Myocyte (in vitro differentiated cells): ENCODE measurements around the gene SLC12A9. TPM values are rescaled to one million over a fixed set of nuclear protein-coding genes. Genes with fewer than 3 reads are reported as not detected.

Source experiments
- DNase-seq: peaks from one replicate; pipeline ENCODE4 v3.0.0-alpha.2; 2012; ENCODE audit warnings: low read depth
- total RNA-seq: library from RNA; depleted of rRNA; stranded (reverse); fragments of >200 nt; gene quantifications from 2 replicates; pipeline ENCODE4 v1.2.3, GENCODE V29; 2014

Gene SLC12A9
- total RNA-seq, 1 donor from 2014 or later: 13.4 TPM

DNA sequence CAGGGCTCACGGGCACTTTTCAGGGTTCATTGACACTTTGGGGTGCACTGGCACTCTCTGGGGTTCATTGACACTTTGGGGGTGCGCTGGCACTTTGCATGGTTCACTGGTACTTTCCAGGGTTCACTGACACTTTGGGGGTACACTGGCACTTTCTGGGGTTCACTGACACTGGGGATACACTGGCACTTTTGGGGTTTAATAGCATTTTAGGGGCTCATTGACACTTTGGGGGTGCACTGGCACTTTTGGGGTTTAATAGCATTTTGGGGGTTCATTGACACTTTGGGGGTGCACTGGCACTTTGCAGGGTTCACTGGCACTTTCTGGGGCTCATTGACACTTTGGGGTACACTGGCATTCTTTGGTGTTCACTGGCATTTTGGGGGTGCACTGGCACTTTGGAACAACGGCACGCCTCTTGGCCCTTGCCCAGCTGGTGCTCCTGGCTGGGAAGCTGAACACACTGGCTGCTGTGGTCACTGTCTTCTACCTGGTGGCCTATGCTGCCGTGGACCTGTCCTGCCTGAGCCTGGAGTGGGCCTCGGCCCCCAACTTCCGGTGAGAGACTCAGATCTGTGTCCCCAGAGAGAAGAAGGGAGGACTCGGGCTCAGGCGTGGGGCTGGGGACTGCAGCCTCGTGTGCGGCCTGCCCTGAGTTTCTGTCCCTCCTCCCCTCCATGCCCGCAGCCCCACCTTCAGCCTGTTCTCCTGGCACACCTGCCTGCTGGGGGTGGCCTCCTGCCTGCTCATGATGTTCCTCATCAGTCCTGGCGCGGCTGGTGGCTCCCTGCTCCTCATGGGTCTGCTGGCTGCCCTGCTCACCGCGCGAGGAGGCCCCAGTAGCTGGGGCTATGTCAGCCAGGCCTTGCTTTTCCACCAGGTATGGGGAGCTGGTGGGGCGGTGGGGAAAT is 8.4 kb downstream of the SLC12A9 start:
- no peak for DNase-seq

DNA sequence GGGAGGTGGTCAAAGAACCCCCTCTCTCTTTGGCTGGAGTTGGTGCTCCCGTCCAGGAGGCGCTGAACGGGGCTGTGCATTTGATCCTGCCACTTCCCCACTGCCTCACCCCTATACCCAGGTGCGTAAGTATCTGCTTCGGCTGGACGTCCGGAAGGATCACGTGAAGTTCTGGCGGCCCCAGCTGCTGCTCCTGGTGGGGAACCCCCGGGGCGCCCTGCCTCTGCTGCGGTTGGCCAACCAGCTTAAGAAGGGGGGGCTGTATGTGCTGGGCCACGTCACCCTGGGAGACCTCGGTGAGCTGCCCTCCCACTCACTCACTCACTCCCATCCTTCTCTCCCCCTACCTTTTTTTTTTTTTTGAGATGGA is 9.1 kb downstream of the SLC12A9 start:
- DNase-seq: no peak

DNA sequence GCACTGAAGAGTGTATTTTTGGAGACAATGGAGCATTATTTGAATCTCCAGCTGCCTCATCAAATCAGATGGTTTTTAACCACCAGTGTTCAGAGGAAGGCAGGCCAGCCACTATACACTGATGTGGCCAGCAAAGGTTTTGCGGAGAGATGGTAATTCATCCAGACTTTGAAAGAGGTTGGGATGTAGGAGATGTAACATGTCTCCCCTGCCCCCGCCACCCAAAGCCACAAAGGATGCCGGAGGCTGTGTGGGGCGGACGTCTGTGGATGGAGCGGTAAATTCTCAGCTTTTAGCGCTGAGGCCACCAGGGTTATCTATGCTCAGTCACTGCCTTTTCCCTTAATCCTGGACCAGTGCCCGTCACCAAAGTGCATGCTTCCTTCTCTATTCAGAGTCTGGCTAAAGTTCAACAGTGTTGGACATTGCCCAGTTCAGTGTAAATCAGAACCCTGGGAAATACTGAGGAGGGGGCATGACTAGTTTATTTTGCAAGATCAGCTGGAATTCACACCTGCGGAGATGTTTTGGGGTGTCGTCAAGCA is 11.0 kb downstream of the SLC12A9 start:
- DNase-seq: peak; percentile 61

DNA sequence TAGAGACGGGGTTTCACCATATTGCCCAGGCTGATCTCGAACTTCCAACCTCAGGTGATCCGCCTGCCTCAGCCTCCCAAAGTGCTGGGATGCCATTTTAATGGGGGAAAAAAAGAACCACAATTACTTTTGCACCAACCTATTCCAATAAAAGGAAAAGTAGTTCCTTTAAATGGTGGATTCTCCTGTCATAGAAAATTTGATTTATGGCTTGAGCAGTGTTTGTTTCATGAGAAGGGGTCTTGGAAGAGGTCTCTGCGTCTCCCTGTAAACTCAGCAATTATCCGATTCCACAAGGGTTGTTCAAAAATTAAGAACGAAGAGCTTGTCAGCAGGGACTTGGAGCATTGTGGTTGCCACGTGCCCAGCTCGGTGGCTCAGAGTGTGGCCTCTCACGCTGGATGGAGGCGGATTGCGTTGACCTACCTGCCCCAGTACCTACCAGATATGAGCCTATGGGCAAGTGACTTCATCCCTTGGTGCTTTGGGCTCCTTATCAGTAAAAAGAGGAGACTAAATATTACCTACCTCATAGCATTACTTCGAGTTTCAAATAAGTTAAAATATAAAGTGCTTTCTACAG is 11.8 kb downstream of the SLC12A9 start:
- DNase-seq: no peak

DNA sequence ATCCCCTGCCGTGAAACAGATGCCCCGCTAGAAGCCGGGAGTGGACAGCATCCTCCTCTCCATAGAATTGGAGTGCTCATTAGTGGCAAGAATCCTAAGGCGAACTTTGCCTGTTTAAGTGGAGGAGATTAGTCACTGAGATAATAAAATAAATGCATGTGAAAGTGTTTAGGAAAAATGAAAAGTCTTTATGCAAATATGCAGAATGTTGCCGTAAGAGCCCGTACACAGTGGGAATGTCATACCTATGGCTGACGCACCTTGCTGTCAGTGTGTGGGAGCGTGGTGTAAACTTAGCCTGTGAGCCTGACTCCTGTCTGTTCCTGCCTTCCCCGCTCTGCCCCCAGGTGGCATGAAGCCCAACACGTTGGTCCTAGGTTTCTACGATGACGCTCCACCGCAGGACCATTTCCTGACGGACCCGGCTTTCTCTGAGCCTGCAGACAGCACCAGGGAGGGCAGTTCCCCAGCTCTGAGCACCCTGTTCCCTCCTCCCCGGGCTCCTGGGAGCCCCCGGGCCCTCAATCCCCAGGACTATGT is 12.9 kb downstream of the SLC12A9 start:
- no peak for DNase-seq

DNA sequence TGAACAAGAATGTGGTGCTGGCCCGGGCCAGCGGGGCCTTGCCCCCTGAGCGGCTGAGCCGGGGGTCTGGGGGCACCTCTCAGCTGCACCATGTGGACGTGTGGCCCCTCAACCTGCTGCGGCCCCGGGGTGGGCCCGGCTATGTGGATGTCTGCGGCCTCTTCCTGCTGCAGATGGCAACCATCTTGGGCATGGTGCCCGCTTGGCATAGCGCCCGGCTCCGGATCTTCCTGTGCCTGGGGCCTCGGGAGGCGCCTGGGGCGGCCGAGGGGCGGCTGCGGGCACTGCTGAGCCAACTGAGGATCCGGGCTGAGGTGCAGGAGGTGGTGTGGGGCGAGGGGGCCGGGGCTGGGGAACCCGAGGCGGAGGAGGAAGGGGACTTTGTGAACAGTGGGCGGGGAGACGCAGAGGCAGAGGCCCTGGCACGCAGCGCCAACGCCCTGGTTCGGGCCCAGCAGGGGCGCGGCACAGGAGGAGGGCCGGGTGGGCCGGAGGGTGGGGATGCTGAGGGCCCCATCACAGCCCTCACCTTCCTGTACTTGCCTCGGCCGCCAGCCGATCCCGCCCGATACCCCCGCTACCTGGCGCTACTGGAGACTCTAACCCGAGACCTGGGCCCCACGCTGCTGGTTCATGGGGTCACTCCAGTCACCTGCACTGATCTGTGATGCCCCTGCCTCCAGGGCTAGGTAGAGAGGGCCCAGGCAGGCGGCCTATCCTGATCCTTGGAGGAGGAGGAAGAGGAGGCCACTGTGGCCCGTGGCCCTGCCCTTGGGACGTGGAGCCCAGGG is 13.6 kb downstream of the SLC12A9 start:
- peak; percentile 84 for DNase-seq

DNA sequence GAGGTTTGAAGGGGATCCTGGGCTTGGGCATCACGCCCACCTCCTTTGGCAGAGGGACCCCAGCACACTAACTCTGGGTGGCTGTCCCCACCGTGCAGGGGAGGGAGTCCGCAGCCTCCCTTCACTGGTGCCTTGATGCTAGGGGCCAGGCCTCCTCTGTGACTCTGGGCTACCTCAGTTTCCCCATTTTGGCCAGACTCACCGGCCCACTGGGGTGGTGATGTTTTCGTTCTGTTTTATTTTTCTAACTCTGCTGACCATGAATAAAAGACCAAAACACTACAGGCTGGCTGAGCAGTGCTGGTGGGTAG is 14.2 kb downstream of the SLC12A9 start:
- no peak for DNase-seq

DNA sequence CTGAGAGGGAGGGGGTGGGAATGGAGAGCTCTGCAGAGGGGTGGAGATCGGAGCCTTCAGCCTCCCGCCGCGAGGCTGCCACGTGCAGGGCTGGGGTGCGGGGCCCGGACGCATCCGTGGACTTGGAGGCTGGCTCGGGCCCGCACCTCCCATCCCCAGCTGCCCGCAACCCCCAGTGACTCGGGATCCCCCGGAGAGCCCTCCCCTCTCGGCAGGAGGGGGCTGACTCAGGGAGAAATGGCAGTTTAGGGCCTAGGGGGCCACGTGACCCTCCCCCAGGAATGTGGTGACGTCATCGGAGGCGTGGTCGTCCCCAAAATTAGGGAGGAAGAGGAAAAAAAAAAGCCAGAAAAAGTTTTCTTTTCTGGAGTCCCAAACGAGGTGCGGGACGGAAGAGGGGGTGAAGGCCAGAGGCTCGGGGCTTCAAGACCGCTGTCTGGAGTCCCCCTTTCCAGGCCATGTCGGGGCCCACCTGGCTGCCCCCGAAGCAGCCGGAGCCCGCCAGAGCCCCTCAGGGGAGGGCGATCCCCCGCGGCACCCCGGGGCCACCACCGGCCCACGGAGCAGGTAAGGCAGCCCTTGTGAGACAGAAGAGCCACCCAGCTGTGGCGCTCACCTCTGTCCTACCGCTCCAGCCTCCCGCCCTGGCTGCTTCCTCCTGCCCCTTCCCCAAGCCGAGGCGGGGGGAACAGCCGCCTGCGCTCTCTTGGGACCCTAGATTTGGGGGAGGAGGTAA is 14.7 kb downstream of the SLC12A9 start, which contains the start of gene TRIP6:
Gene TRIP6, plus strand, starts transcription at position 348 of the 736 bp plus-strand sequence. Its CDS starts 111 bp downstream, at position 459.
- peak; percentile 97 for DNase-seq

DNA sequence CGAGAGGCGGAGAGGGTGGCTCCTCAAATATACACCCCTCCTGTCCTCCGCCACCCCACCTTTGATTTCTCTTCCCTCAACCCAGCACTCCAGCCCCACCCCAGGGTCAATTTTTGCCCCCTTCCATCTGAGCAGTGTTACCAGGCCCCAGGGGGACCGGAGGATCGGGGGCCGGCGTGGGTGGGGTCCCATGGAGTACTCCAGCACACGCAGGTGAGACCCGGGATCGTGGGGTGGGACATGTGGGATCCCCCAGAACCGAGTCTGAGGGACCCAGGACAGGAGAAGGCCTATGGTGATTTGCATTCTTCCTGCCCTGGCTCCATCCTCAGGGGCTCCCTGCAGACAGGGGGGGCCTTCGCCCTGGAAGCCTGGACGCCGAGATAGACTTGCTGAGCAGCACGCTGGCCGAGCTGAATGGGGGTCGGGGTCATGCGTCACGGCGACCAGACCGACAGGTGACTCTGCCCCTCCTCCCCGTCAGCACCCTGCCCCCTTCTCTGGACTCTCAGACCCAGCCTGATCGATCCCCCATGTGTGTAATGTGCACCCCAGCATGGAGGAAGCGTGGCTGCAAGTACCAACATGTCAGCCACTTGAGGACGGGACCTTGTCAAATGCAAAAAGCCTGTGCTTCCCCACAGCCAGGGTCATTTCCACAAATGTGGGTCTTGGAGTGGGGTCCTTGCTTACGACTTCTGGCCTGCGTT is 15.4 kb downstream of the SLC12A9 start:
- peak; percentile 27 for DNase-seq

DNA sequence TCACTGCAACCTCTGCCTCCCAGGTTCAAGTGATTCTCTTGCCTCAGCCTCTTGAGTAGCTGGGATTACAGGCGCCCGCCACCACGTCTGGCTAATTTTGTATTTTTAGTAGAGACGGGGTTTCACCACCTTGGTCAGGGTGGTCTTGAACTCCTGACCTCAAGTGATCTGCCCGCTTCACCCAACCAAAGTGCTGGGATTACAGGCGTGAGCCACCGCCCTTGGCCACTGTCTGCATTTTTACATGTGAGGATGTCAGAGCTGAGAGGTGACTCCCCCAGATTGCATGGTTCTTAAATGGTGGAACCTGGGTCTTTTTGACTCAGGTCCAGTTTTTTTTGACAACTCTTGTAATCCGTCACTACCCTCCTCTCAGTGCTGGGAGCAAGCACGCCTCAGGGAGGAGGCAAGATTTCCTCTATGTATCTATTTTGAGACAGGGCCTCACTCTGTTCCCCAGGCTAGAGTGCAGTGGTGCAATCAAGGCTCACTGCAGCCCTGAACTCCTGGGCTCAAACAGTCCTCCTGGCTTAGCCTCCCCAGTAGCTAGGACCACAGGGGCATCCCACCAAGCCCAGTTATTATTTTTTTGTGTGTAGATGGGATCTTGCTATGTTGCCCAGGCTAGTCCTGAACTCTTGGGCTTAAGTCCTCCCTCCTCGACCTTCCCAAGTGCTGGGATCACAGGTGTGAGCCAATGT is 21.2 kb downstream of the SLC12A9 start:
- no peak for DNase-seq

DNA sequence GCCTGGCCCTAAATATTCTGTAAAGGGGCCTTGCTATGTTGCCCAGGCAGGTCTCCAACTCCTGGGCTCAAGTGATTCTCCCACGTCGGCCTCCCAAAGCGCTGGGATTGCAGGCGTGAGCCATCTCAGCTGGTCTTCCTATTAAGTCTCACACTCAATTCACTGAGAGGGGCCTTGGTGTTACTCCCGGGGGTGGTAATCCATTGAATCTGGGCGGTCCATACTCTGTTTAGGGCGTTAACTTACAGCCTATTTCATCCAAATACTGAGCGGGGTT is 21.7 kb downstream of the SLC12A9 start:
- DNase-seq: no peak

DNA sequence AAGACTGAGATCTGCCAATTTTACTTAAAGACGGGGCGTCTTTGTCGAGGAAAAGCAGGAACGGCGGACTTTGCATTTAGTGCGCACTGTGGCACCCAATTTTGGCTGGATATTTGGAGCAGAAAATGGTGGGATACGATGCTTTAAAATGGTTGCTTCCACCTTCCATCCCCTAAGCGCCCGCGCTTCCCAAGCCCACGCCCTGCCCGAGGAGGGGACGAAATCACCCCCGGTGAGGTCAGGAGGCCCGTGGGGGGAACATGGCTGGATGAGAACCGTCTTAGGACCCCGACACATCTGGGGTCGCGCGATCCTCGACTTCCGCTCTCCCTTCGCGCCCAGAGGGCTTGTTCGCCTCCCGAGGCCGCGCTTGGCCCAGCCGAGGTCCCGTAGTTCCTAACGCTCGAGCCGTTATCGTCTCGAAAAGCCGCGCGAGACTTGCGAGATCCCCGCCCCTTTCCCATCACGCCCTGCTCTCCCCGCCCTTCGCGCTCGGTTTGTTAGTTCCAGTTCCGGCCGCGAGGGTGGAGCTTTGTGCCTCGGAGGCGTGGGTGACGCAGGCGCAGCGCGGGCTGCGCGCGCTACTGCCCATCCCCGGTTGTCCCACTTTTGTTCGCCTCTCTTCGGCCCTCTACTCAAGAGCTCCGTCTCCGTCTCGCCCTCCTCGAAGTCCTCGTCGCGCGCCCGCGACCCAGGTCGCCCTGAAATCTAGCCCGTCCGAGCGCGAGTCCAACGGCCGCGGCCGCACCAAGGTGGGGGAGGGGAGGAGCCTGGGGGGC is 22.3 kb downstream of the SLC12A9 start, which contains the start of gene SRRT:
Gene SRRT, plus strand, starts transcription at position 527 of the 779 bp plus-strand sequence. CDS start 488 bp downstream, outside the sequence.
- peak; percentile 100 for DNase-seq

DNA sequence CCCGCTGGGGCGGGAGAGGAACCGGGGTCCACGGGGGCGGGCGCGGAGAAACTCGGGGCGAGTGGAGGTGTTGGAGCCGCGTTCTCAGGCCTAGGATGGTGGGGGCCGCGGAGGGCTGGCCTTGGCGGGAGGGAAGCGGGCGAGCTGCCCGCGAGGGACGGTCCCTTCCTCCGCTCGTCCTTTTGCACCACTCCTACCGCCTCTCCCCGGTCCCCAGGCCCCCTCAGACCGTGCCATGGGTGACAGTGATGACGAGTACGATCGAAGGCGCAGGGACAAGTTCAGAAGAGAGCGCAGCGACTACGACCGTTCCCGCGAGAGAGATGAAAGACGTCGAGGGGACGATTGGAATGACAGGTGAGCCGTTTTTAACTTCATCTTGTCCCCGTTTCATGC is 22.8 kb downstream of the SLC12A9 start:
- peak; percentile 47 for DNase-seq

DNA sequence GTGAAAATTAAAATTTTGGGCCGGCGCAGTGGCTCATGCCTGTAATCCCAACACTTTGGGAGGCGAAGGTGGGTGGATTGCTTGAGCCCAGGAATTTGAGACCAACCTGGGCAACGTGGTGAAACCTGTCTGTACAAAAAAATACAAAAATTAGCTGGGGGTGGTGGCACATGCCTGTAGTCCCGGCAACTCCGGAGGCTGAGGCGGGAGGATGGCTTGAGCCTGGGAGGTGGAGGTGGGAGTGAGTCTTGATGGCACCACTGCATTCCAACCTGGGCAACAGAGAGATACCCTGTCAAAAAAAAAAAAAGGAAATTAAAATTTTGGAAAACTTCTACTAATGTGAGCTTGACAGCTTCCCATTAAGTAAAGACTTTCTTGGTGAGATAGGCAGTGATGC is 25.5 kb downstream of the SLC12A9 start:
- DNase-seq: no peak

DNA sequence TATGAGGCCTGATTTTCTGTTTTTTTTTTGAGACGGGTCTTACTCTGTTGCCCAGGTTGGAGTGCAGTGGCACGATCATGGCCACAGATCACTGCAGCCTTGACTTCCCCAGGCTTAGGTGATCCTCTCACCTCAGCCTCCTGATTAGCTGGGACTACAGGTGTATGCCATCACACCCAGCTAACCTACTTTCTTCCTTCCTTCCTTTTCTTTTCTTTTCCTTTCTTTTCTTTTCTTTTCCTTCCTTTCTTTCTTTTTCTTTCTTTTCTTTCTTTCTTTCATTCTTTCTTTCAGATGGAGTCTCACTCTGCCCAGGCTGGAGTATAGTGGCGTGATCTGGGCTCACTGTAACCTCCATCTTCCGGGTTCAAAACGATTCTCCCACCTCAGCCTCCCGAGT is 26.2 kb downstream of the SLC12A9 start:
- no peak for DNase-seq

DNA sequence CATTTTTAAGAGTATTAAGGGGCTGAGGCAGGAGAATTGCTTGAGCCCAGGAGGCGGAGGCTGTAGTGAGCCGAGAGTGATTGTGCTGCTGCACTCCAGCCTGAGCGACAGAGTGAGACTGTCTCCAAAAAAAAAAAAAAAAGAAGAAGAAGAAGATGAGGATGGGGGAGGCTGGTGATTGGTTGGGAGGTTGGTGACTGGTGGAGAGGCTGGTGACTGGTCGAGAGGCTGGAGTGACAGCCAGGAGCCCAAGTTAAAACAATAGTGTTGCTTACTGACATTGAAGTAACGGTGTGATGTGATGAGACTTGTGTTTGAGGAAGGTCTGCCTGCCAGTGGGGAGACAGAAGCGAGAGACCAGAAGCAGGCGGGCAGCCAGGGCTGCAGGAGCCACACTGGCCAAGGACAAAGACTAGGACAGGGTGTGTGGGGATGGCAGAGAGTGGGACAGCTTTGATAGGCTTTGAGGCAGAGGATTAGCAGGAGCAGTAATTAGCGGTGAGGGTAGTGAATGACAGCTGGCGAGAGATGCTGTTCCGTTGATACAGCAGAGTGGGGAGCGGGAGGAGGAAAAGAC is 27.3 kb downstream of the SLC12A9 start:
- DNase-seq: no peak

DNA sequence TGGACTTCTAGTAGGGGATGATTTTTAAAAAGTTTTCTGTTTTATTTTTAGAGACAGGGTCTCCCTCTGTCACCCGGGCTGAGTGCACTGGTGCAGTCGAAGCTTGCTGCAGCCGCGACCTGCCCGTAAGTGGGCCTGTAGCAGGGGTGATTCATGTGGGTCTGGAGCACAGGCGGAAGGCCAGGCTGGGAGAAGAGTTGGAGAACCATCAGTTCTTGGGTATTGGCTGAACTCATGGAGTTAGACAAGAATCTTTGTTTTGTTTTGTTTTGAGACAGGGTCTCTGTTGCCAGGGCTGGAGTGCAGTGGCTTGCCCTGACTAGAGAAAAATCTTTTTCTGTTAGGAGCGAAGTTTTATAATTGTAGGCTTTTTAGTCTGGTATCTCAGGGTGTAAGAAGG is 28.1 kb downstream of the SLC12A9 start:
- DNase-seq: no peak

DNA sequence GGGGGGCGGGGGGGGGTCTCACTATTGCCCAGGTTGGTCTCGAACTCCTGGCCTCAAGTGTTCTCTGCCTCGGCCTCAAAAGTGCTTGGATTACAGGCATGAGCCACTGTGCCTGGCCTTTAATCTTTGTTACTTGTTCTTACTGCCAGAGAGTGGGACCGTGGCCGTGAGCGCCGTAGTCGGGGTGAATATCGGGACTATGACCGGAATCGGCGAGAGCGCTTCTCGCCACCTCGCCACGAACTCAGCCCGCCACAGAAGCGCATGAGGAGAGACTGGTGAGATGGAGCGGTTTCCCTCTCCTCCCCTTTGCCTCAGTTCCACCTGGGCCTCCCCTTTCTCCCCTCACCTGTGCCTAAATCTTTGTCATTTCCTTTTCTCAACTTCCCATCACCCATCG is 28.6 kb downstream of the SLC12A9 start:
- DNase-seq: no peak
